ENCODE results near the gene POC1B.

Gene POC1B

GRCh38 chr12:89490922-89491321 is 34.9 kb downstream of the POC1B start:
- no peak for TF ChIP-seq CTCF (IDR thresholded peaks at IDR 0.05; ENCODE audit: insufficient read depth, low read depth, low read length, missing control alignments)
- no peak overlapping the region for H3K4me3 ChIP-seq (ENCODE audit: low read length)
- DNase-seq (ENCODE audit: low read depth) = no peak

- H3K4me3 ChIP-seq (ENCODE audit: low read length) = no peak overlapping the region
- no peak for TF ChIP-seq CTCF (IDR thresholded peaks at IDR 0.05; ENCODE audit: insufficient read depth, low read depth, low read length, missing control alignments)
- DNase-seq (ENCODE audit: low read depth) = no peak
These were observed 39.6 kb downstream of the POC1B start for GRCh38 chr12:89486264-89486663.

GRCh38 chr12:89484470-89484869 is 41.4 kb downstream of the POC1B start:
- DNase-seq (ENCODE audit: low read depth) = no peak
- H3K4me3 ChIP-seq (ENCODE audit: low read length) = no peak overlapping the region
- TF ChIP-seq CTCF (IDR thresholded peaks at IDR 0.05; ENCODE audit: insufficient read depth, low read depth, low read length, missing control alignments) = no peak

GRCh38 chr12:89481213-89481914 is 44.5 kb downstream of the POC1B start:
- H3K4me3 ChIP-seq (ENCODE audit: low read length) = no peak overlapping the region
- no peak for DNase-seq (ENCODE audit: low read depth)
- TF ChIP-seq CTCF (IDR thresholded peaks at IDR 0.05; ENCODE audit: insufficient read depth, low read depth, low read length, missing control alignments) = no peak

GRCh38 chr12:89479982-89480381 is 45.9 kb downstream of the POC1B start:
- no peak overlapping the region for H3K4me3 ChIP-seq (ENCODE audit: low read length)
- TF ChIP-seq CTCF (IDR thresholded peaks at IDR 0.05; ENCODE audit: insufficient read depth, low read depth, low read length, missing control alignments) = no peak
- DNase-seq (ENCODE audit: low read depth) = peak; percentile 31

GRCh38 chr12:89477633-89478279 is 48.1 kb downstream of the POC1B start:
- no peak for DNase-seq (ENCODE audit: low read depth)
- TF ChIP-seq CTCF (IDR thresholded peaks at IDR 0.05; ENCODE audit: insufficient read depth, low read depth, low read length, missing control alignments) = no peak
- H3K4me3 ChIP-seq (ENCODE audit: low read length) = no peak overlapping the region
